WTC11 (cell line): ENCODE results near the gene ARPC1A. TPM values are rescaled to one million over a fixed set of nuclear protein-coding genes. Genes with fewer than 3 reads are reported as not detected.
"Not testable (repeated sequence)": the region's sequence is repeated elsewhere in the genome, so short reads cannot be mapped to it uniquely, and the experiment has no call there.

ENCODE experiments used
- ATAC-seq: fragments of 200-7000 bp; cut with Tn5 transposase; 2 replicates; pipeline ENCODE4 v1.10.0; 2021; ENCODE audit warnings: mild to moderate bottlenecking, moderate library complexity
- CTCF ChIA-PET: fragments of 300-600 bp; sonication (Branson Sonifier 250); formaldehyde crosslinking; loops from one replicate; lab custom pipeline; 2021; ENCODE audit warnings: antibody characterized with exemption; lab: Charles Lee
- POLR2A ChIA-PET: fragments of 350-600 bp; sonication (Branson Sonifier 250); formaldehyde crosslinking; loops from one replicate; lab custom pipeline; 2021; ENCODE audit warnings: antibody characterized with exemption; lab: Charles Lee
- DNase-seq: peaks from one replicate; pipeline ENCODE4 v3.0.0; 2021; ENCODE audit warnings: low spot score
- H3K27ac Mint-ChIP-seq: 2 replicates; pipeline ENCODE4 v1.8.0; 2021; ENCODE audit warnings: mixed read lengths
- H3K27me3 Mint-ChIP-seq: 2 replicates; pipeline ENCODE4 v1.8.0; 2021; ENCODE audit warnings: low read depth, mild to moderate bottlenecking, moderate library complexity, mixed read lengths
- H3K36me3 Mint-ChIP-seq: 2 replicates; pipeline ENCODE4 v1.8.0; 2021; ENCODE audit warnings: mixed read lengths
- H3K4me1 Mint-ChIP-seq: 2 replicates; pipeline ENCODE4 v1.8.0; 2022; ENCODE audit warnings: mixed read lengths
- H3K4me3 Mint-ChIP-seq: 2 replicates; pipeline ENCODE4 v1.8.0; 2021; ENCODE audit warnings: mild to moderate bottlenecking, moderate library complexity, mixed read lengths
- H3K9me3 Mint-ChIP-seq: 2 replicates; pipeline ENCODE4 v1.8.0; 2021; ENCODE audit warnings: mixed read lengths
- CBFB ChIP-seq: sonication (generic); formaldehyde crosslinking; IDR thresholded peaks from 2 replicates; pipeline ENCODE4 v1.8.1; 2022; ENCODE audit warnings: mild to moderate bottlenecking, low read depth, missing genetic modification reagents
- EMX1 ChIP-seq: fragments of 250-450 bp; sonication (Bioruptor Pico); IDR thresholded peaks from 2 replicates; pipeline ENCODE4 v1.8.0; 2021; ENCODE audit warnings: mild to moderate bottlenecking
- ETV6 ChIP-seq: sonication (generic); formaldehyde crosslinking; IDR thresholded peaks from 2 replicates; pipeline ENCODE4 v1.8.1; 2022; ENCODE audit warnings: mild to moderate bottlenecking, missing genetic modification reagents
- KAT7 ChIP-seq: sonication (generic); formaldehyde crosslinking; IDR thresholded peaks from 2 replicates; pipeline ENCODE4 v1.8.1; 2023; ENCODE audit warnings: missing genetic modification reagents, mild to moderate bottlenecking, borderline replicate concordance
- NFYB ChIP-seq: sonication (generic); formaldehyde crosslinking; conservative IDR thresholded peaks from 2 replicates; pipeline ENCODE4 v1.8.0; 2022; ENCODE audit warnings: low read depth, missing genetic modification reagents
- SMAD4 ChIP-seq: sonication (generic); formaldehyde crosslinking; IDR thresholded peaks from 2 replicates; pipeline ENCODE4 v1.8.0; 2022; ENCODE audit warnings: mild to moderate bottlenecking, missing genetic modification reagents
- ZBTB43 ChIP-seq: sonication (generic); formaldehyde crosslinking; IDR thresholded peaks from 2 replicates; pipeline ENCODE4 v1.8.1; 2023; ENCODE audit warnings: mild to moderate bottlenecking, missing genetic modification reagents
- ZNF121 ChIP-seq: sonication (generic); formaldehyde crosslinking; IDR thresholded peaks from 2 replicates; pipeline ENCODE4 v1.8.0; 2023; ENCODE audit warnings: missing genetic modification reagents
- ZNF512 ChIP-seq: sonication (generic); formaldehyde crosslinking; IDR thresholded peaks from 2 replicates; pipeline ENCODE4 v1.8.1; 2022; ENCODE audit warnings: missing genetic modification reagents, borderline replicate concordance
- total RNA-seq: library from RNA; stranded (reverse); gene quantifications from 3 replicates; pipeline ENCODE4 v1.2.3, GENCODE V29; 2021
- TF ChIP-seq, protein P1 (sequence below): sonication (generic); formaldehyde crosslinking; IDR thresholded peaks from 2 replicates; pipeline ENCODE4 v1.8.1; 2023; ENCODE audit warnings: mild to moderate bottlenecking, moderate library complexity, missing genetic modification reagents
- TF ChIP-seq, protein P2 (sequence below): fragments of 250-450 bp; sonication (Bioruptor Pico); IDR thresholded peaks from 2 replicates; pipeline ENCODE4 v1.9.0; 2021; ENCODE audit warnings: moderate library complexity, mild to moderate bottlenecking, inconsistent platforms, borderline replicate concordance
- TF ChIP-seq, protein P3 (sequence below): sonication (generic); formaldehyde crosslinking; IDR thresholded peaks from 2 replicates; pipeline ENCODE4 v1.8.1; 2023; ENCODE audit warnings: mild to moderate bottlenecking, missing genetic modification reagents, borderline replicate concordance
- TF ChIP-seq, protein P4 (sequence below): sonication (generic); formaldehyde crosslinking; IDR thresholded peaks from 2 replicates; pipeline ENCODE4 v1.8.1; 2023; ENCODE audit warnings: mild to moderate bottlenecking, missing genetic modification reagents, moderate library complexity

Gene ARPC1A
- total RNA-seq, 1 experiment from 2014 or later: 149 TPM

DNA sequence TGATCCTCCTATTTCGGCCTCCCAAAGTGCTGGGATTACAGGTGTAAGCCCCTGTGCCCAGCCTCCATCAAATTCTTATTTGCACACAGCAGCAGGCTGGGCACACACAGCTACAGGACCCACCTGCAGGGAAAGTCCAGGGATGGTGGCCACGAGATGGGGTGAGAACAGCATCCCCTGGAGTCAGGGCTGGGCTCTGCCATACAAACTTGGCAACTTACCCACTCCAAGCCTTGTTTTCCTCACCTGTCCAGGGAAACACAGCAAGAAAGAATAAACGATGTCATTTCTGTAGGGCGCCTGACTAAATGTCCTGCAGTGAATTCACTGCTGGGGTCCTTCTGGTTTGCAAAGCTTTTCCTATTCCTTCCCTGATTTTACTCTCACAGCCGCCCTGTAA lies 47.5 kb upstream of the ARPC1A start (continued):
- TF ChIP-seq CBFB (no peak), ZBTB43 (no peak), NFYB (CRISPR knock-in tag) (no peak), SMAD4 (CRISPR knock-in tag) (no peak), KAT7 (CRISPR knock-in tag) (no peak), ETV6 (no peak), EMX1 (no peak), ZNF512 (CRISPR knock-in tag) (no peak)
- TF ChIP-seq, protein P1, sequence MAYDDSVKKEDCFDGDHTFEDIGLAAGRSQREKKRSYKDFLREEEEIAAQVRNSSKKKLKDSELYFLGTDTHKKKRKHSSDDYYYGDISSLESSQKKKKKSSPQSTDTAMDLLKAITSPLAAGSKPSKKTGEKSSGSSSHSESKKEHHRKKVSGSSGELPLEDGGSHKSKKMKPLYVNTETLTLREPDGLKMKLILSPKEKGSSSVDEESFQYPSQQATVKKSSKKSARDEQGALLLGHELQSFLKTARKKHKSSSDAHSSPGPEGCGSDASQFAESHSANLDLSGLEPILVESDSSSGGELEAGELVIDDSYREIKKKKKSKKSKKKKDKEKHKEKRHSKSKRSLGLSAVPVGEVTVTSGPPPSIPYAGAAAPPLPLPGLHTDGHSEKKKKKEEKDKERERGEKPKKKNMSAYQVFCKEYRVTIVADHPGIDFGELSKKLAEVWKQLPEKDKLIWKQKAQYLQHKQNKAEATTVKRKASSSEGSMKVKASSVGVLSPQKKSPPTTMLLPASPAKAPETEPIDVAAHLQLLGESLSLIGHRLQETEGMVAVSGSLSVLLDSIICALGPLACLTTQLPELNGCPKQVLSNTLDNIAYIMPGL: no peak
- TF ChIP-seq, protein P2, sequence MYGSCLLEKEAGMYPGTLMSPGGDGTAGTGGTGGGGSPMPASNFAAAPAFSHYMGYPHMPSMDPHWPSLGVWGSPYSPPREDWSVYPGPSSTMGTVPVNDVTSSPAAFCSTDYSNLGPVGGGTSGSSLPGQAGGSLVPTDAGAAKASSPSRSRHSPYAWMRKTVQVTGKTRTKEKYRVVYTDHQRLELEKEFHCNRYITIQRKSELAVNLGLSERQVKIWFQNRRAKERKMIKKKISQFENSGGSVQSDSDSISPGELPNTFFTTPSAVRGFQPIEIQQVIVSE (CRISPR knock-in tag): no peak
- TF ChIP-seq, protein P3, sequence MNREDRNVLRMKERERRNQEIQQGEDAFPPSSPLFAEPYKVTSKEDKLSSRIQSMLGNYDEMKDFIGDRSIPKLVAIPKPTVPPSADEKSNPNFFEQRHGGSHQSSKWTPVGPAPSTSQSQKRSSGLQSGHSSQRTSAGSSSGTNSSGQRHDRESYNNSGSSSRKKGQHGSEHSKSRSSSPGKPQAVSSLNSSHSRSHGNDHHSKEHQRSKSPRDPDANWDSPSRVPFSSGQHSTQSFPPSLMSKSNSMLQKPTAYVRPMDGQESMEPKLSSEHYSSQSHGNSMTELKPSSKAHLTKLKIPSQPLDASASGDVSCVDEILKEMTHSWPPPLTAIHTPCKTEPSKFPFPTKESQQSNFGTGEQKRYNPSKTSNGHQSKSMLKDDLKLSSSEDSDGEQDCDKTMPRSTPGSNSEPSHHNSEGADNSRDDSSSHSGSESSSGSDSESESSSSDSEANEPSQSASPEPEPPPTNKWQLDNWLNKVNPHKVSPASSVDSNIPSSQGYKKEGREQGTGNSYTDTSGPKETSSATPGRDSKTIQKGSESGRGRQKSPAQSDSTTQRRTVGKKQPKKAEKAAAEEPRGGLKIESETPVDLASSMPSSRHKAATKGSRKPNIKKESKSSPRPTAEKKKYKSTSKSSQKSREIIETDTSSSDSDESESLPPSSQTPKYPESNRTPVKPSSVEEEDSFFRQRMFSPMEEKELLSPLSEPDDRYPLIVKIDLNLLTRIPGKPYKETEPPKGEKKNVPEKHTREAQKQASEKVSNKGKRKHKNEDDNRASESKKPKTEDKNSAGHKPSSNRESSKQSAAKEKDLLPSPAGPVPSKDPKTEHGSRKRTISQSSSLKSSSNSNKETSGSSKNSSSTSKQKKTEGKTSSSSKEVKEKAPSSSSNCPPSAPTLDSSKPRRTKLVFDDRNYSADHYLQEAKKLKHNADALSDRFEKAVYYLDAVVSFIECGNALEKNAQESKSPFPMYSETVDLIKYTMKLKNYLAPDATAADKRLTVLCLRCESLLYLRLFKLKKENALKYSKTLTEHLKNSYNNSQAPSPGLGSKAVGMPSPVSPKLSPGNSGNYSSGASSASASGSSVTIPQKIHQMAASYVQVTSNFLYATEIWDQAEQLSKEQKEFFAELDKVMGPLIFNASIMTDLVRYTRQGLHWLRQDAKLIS (CRISPR knock-in tag): no peak

GRCh38 chr7:99284165-99284564 lies 41.5 kb upstream of the ARPC1A start:
- ChIA-PET POLR2A (interaction anchor here (0.7 kb wide), 1 partner anchor 10 kb away, joined by 3 read pairs; no protein-coding TSS in a partner anchor), CTCF (interaction anchor here (0.9 to 1.6 kb wide), 2 partner anchors 13 to 247 kb away, joined by 3 to 5 read pairs; no protein-coding TSS in a partner anchor)
- DNase-seq, H3K4me1 Mint-ChIP-seq, H3K27me3 Mint-ChIP-seq, ATAC-seq, H3K27ac Mint-ChIP-seq, H3K4me3 Mint-ChIP-seq, H3K9me3 Mint-ChIP-seq, H3K36me3 Mint-ChIP-seq: not testable (repeated sequence)
- peak; percentile 75; the same call in 1 of the 2 replicates for TF ChIP-seq ZNF121

- Mint-ChIP-seq H3K27ac (no peak overlapping the region), H3K36me3 (no peaks in the 10 kb centered on the region), H3K4me3 (no peak overlapping the region), H3K4me1 (peaks cover 6% of the 10 kb centered on the region; the same call in 1 of the 2 replicates), H3K27me3 (no peaks in the 10 kb centered on the region), H3K9me3 (no peaks in the 10 kb centered on the region)
- ATAC-seq (no peak), DNase-seq (no peak)
- TF ChIP-seq, protein P4, sequence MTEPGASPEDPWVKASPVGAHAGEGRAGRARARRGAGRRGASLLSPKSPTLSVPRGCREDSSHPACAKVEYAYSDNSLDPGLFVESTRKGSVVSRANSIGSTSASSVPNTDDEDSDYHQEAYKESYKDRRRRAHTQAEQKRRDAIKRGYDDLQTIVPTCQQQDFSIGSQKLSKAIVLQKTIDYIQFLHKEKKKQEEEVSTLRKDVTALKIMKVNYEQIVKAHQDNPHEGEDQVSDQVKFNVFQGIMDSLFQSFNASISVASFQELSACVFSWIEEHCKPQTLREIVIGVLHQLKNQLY (CRISPR knock-in tag): no peak
- TF ChIP-seq ZNF121: 0 out of 2 replicates have a peak, but pooled peaks have one; percentile 70
- CTCF ChIA-PET: interaction anchor here (1.5 kb wide), 1 partner anchor 8 kb away, joined by 9 read pairs; no protein-coding TSS in a partner anchor
- POLR2A ChIA-PET: interaction anchor here (0.6 kb wide), 4 partner anchors 9 to 129 kb away, joined by 3 to 5 read pairs (median 3); no protein-coding TSS in a partner anchor
Observed at GRCh38 chr7:99287779-99288534, 37.7 kb upstream of the ARPC1A start.
